MG63 (cell line): ENCODE results near the gene MRPS31. TPM values are rescaled to one million over a fixed set of nuclear protein-coding genes. Genes with fewer than 3 reads are reported as not detected.
A peak's percentile ranks its signal among the peaks of the same experiment; 100 is the strongest.
"Not testable (repeated sequence)": the region's sequence is repeated elsewhere in the genome, so short reads cannot be mapped to it uniquely, and the experiment has no call there.

ENCODE experiments used
- DNase-seq: peaks from one replicate; pipeline ENCODE4 v3.0.0-alpha.2; 2020
- H3K27me3 ChIP-seq: fragments of 250-450 bp; sonication (Bioruptor Pico); 2 replicates; pipeline ENCODE4 v1.5.1; 2020; ENCODE audit warnings: mild to moderate bottlenecking, moderate library complexity
- H3K36me3 ChIP-seq: fragments of 250-450 bp; sonication (Bioruptor Pico); 2 replicates; pipeline ENCODE4 v1.5.1; 2020; ENCODE audit warnings: mild to moderate bottlenecking, moderate library complexity
- H3K4me3 ChIP-seq: fragments of 250-450 bp; sonication (Bioruptor Pico); 2 replicates; pipeline ENCODE4 v1.5.1; 2020; ENCODE audit warnings: mild to moderate bottlenecking, moderate library complexity
- H3K9me3 ChIP-seq: fragments of 250-450 bp; sonication (Bioruptor Pico); 2 replicates; pipeline ENCODE4 v1.5.1; 2020; ENCODE audit warnings: mild to moderate bottlenecking, moderate library complexity
- total RNA-seq: library from RNA; depleted of rRNA; stranded (reverse); fragments of >200 nt; shearing (Covaris generic); gene quantifications from 2 replicates; pipeline ENCODE4 v1.2.3, GENCODE V29; 2014; ENCODE audit warnings: low replicate concordance

MRPS31 gene
- total RNA-seq, 1 experiment from 2014 or later: 14.0 TPM

DNA sequence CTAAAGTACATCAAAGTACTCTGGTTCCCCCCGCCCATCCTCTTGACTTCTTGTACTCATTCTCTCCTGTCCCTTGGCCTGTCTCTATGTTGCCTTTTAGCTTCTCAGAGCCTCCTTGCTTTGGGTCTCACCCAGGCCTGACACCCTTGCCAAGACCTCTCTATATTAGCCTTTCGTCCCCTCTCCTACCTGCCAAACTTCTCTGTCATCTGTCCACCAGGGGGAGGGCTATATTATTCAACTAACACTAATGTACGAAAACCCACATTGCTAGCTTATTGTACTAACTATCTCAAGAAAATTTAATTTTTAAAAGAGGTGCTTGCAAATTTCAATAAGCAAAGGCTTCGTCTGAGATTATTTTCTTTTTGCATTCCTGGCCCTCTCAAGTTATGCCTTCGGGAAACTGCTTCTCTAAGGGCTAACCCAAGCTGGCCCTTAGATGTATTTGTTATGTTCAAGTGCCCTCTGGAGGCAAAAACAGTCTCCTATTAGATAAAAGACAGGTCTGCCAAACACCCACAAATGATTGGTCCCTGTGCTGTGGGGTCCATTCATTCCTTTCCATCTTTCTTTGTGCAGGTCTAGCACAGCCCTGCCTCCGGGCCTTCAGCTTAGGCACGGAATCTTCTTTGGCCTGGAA lies 6.3 kb upstream of the MRPS31 start:
- no peak for DNase-seq
- Histone ChIP-seq H3K36me3 (no peaks in the 10 kb centered on the region), H3K27me3 (no peaks in the 10 kb centered on the region), H3K4me3 (0 out of 2 replicates have a peak overlapping the region, but pooled peaks have one; percentile 15), H3K9me3 (no peaks in the 10 kb centered on the region)

DNA sequence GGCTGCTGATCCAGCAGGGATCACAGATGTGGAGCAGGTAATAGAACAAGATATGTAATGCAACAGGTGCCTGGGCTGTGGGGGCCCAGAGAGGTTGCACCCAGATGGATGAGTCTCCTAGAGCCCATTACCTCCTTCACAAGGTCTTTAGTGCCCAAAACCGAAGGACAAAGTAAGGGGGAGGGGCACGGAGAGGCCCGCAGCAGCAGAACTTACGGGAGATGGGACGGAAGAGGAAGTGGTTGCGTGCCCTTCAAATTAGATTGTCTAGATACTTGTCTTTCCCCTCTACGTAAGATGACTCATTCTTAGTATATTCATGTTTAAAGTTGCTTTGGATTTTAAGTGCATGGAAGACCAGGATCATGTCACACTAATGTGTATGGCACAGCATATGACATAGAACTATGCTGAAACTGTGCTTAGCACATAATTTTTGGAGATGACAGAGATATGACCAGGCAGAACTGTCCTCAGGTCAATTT lies 5.7 kb upstream of the MRPS31 start:
- Histone ChIP-seq H3K27me3 (no peaks in the 10 kb centered on the region), H3K36me3 (no peaks in the 10 kb centered on the region), H3K9me3 (no peaks in the 10 kb centered on the region), H3K4me3 (no peak overlapping the region)
- no peak for DNase-seq

DNA sequence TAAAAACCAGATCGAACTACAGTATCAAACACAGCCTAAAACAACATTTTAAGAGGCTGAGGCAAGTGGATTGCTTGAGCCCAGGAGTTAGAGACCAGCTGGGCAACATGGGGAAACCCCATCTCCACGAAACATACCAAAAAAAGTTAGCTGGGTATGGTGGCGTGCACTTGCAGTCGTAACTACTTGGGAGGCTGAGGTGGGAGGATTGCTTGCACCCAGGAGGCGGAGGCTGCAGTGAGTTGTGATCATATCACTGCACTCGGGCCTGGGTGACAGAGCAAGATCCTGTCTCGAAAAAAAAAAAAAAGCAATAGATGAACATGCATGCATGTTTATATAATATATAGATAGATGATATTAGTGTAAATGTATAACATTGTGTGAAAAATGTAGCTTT lies 5.2 kb upstream of the MRPS31 start:
- H3K36me3 ChIP-seq: no peaks in the 10 kb centered on the region
- no peak for DNase-seq
- H3K27me3 ChIP-seq: no peaks in the 10 kb centered on the region
- no peaks in the 10 kb centered on the region for H3K9me3 ChIP-seq
- no peak overlapping the region for H3K4me3 ChIP-seq

DNA sequence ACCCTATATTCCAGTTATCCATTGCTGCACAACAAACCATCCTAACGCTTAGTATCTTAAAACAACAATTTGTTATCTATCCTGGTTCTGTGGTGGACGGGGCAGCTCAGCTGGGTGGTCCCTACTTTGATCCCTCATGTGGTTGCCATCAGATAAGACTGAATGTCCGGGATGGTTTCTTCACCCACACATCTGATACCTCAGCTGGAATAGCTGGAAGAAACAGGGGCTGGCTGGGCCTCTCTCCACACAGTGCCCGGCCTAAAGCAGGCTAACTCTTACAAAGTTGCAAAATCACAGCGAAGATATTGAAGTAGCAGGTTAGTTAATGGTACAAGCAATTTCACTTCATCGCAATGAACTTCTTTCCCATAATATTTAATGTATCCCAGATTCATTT lies 3.7 kb upstream of the MRPS31 start:
- H3K4me3 ChIP-seq: no peak overlapping the region
- no peaks in the 10 kb centered on the region for H3K27me3 ChIP-seq
- no peaks in the 10 kb centered on the region for H3K36me3 ChIP-seq
- no peak for DNase-seq
- H3K9me3 ChIP-seq: no peaks in the 10 kb centered on the region

DNA sequence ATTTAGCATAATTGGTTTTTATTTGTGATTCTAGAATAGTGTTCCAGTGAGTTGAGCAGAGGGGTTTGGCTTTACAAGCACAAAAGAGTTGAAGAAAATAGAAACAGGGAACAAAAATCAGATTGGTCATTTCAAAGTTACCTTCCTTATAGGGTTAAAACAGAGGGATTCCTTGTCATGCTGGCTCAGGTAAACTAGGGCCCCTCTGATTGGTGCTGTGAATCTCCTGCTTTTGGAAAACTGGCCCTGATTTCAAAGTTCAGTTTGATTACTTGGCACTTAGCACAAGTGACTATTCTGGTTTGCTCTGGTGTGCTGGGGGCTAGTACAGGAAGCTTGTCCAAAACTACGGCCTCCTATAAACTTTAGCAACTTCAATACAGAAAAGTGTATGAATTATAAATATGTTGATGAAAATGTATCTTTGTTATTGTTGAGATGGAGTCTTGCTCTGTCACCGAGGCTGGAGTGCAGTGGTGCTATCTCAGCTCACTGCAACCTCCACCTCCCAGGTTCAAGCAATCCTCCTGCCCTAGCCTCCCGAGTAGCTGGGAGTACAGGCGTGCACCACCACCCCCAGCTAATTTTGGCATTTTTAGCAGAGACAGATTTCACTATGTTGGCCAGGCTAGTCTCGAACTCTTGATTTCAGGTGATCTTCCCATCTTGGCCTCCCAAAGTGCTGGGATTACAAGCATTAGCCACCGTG lies 1.9 kb upstream of the MRPS31 start:
- no peaks in the 10 kb centered on the region for H3K9me3 ChIP-seq
- H3K36me3 ChIP-seq: no peaks in the 10 kb centered on the region
- H3K4me3 ChIP-seq: no peak overlapping the region
- DNase-seq: no peak
- no peaks in the 10 kb centered on the region for H3K27me3 ChIP-seq

DNA sequence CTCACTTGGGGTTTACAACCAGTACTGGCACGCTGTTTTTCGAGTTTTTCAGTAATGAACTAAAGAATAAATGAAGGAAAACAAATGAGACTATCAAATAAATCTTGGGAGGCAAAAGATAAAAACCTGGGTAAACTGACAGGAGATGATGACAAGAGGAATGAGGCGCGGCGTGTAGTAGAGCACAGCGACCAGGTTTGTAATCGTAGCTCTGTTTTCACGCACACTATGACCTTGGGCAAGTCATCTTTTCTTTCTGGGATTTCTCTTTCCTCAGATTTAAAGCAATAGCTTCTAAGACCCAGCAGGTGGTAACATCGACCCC lies 419 bp downstream of the MRPS31 start:
- DNase-seq: no peak
- H3K4me3 ChIP-seq: peak overlapping the region; percentile 76
- peaks cover 1% of the 10 kb centered on the region; the same call in 1 of the 2 replicates for H3K36me3 ChIP-seq
- H3K27me3 ChIP-seq: no peaks in the 10 kb centered on the region
- H3K9me3 ChIP-seq: no peaks in the 10 kb centered on the region

DNA sequence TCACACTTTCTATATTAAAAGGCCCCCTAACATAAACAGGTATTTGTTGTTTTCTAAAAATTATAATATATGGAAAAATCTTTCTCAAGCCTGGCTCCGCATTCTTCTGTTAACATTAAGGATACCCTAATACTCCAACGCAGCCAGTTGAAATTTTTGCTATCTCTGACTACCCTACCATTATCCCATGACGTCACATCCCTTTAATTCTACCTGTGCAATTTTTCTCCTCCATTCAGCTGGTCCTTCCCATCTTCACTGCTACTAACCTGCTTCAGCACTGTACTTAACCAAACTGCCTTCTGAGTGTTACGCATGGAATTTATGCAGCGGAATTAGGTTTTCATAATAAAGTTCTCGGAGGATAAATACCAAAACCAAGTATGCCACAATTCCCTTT lies 1.0 kb downstream of the MRPS31 start:
- H3K27me3 ChIP-seq: no peaks in the 10 kb centered on the region
- no peaks in the 10 kb centered on the region for H3K9me3 ChIP-seq
- peak overlapping the region; percentile 76 for H3K4me3 ChIP-seq
- no peak for DNase-seq
- peaks cover 5% of the 10 kb centered on the region; the same call in 1 of the 2 replicates for H3K36me3 ChIP-seq

DNA sequence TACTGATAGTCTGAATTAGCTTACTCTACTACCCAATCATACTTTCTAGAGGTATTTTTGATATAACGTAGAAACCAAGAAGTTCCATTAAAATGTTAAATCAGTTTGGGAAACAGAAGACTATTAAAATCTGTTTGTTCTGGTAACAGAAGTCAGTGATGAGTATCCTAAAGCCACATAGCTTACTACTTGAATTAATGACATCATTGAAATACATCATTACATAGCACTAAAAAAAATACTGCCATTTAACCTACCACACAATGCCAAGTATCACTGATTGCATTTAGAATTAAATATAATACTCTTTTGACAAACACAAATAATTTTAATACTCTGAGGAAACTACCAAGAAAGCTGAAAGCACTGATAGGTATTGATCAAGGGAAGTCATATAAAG lies 5.4 kb downstream of the MRPS31 start:
- Histone ChIP-seq H3K27me3 (no peaks in the 10 kb centered on the region), H3K36me3 (peaks cover 7% of the 10 kb centered on the region; the same call in 1 of the 2 replicates), H3K9me3 (no peaks in the 10 kb centered on the region), H3K4me3 (no peak overlapping the region)
- no peak for DNase-seq

DNA sequence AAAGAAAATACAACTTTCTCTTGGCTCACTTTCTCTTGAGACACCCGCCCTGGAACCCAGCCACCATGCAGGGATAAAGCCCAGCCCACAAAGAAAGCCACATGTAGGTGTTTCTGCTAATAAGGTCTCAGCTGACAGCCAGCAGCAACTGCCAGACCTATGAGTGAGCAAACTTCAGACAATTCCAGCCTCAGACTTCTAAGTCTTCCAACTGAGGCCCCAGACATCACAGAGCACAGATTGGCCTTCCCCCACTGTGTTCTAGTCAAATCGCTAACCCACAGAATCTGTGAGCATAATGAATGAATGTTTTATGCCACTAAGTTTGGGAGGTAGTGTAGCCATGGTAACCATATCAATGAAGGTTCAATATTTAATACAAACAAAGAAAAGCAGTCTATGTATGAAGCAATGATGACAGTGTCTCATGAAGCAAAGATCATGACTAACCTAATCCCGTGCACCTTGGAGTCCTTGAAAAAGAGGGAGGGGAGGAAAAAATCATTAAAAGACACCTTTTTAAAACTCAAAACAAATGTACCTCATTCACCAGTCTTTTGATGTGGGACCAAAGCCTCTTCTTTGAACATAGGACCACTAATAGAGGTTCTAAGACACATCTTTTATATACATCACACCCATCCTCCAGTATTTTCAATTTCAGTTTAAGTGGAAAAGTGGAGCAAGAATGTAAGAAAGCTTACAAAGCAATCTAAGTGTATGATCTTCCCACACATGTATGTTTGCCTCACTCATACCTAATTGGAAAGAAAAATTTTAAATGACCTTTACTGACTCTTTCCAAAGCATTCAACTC lies 6.2 kb downstream of the MRPS31 start:
- no peak for DNase-seq
- peaks cover 7% of the 10 kb centered on the region; the same call in 1 of the 2 replicates for H3K36me3 ChIP-seq
- no peaks in the 10 kb centered on the region for H3K27me3 ChIP-seq
- no peak overlapping the region for H3K4me3 ChIP-seq
- no peaks in the 10 kb centered on the region for H3K9me3 ChIP-seq

DNA sequence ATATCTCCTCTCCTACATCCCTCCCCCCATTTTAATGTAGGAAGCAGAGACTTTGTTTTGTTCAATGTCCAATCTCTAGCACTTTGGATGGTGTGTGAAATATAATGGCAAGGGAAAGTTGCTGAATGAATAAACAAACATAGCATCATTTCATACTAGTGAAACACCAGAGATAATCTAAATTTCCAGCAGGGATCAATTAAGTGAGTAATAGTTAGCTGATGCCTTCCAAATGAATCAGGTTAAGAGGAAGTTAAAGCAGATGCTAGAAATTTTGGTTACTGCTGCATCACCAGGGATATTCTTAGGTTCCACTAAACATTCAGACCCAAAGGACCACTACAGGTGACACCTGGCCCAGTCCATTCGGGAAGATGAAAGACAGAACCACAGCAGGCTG lies 8.1 kb downstream of the MRPS31 start:
- Histone ChIP-seq H3K27me3 (no peaks in the 10 kb centered on the region), H3K9me3 (no peaks in the 10 kb centered on the region), H3K4me3 (no peak overlapping the region), H3K36me3 (peaks cover 12% of the 10 kb centered on the region; the same call in 1 of the 2 replicates)
- no peak for DNase-seq

DNA sequence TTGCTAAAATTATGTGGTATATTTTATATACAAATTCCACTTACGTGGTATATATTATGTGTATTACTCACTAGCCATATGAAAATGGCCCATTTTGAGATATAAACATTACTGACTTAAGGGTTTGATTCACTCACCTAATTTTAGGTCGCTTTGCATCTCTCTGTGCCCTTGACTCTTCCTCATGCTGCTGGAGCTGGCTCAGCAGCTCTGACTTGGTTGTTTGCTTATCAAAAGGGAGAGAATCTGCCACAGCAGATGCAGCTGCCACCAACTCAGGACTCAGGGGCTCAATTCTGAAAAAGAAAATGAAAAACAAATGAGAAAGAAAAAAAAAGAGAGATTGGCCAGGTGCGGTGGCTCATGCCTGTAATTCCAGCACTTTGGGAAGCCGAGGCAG lies 12.2 kb downstream of the MRPS31 start:
- no peak overlapping the region for H3K4me3 ChIP-seq
- no peaks in the 10 kb centered on the region for H3K27me3 ChIP-seq
- no peak for DNase-seq
- no peaks in the 10 kb centered on the region for H3K9me3 ChIP-seq
- peaks cover 8% of the 10 kb centered on the region; the same call in 1 of the 2 replicates for H3K36me3 ChIP-seq

DNA sequence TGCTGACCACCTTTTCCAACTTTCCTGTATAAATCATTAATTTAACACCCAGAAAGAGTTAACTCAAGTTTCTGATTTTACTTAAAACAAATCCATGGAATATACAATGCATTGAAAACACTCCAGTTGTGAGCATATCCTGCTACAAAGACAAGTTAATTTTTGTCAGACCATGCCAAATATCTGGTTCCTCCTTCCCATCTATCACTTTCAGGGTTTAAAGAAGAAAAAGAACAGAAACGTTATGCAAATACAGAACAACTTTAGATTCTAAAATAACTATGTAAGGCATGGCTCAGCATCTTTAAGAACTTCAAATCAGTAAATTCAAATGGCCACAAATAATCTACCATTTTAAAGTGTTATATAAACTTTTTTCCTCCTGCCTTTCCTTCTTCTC lies 14.9 kb downstream of the MRPS31 start:
- no peaks in the 10 kb centered on the region for H3K27me3 ChIP-seq
- H3K4me3 ChIP-seq: no peak overlapping the region
- no peak for DNase-seq
- H3K9me3 ChIP-seq: no peaks in the 10 kb centered on the region
- peaks cover 11% of the 10 kb centered on the region; the same call in 1 of the 2 replicates for H3K36me3 ChIP-seq

DNA sequence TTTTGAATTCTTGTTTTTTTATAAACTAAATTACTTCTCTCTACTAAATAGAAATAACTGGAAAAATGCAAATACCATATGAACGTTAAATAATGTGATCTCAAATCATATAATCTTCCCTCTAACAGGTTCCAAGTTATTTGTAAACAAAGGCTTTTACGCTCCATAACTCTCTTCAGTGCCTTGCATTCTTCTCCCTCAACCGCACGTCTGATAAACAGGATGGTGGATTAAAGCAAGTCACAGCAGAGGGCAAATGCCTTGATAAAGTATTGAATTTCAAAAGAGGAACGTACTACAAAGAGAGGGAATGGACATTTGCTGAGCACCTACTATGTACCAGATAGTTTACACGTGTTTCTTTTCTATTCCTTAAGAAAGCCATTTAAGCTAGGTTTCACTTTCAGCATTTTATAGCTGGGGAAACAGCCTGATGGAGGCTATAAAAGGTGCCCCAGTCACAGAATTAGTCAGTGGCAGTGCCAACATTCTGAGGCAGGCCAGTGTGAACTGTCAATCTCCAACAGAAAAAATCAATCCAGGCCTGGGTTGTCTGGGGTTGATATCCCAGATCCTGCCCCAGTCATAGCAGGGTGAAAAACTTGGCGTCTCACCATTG lies 15.8 kb downstream of the MRPS31 start:
- Histone ChIP-seq H3K4me3 (no peak overlapping the region), H3K9me3 (no peaks in the 10 kb centered on the region), H3K36me3 (peaks cover 11% of the 10 kb centered on the region; the same call in 1 of the 2 replicates), H3K27me3 (no peaks in the 10 kb centered on the region)
- DNase-seq: no peak

DNA sequence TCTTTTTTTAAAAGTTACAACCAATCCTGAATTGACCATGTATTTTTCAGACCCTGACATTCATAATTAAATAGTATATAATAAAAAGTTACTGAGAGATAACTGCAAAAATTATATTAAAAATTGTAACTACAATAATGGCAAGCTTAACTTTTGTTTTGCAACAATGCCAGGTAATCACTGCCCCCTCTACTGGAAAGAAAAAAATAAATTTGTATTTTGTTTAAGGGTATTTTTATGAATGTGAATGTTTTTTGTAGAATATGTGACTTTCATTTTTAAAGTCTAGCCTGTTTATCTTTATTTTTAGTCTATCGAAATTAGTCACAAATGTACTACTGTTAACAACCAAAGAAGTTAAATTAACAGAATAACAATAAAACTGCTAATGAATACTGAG lies 21.7 kb downstream of the MRPS31 start:
- peaks cover 7% of the 10 kb centered on the region for H3K36me3 ChIP-seq
- no peaks in the 10 kb centered on the region for H3K9me3 ChIP-seq
- no peak overlapping the region for H3K4me3 ChIP-seq
- no peaks in the 10 kb centered on the region for H3K27me3 ChIP-seq
- DNase-seq: no peak

DNA sequence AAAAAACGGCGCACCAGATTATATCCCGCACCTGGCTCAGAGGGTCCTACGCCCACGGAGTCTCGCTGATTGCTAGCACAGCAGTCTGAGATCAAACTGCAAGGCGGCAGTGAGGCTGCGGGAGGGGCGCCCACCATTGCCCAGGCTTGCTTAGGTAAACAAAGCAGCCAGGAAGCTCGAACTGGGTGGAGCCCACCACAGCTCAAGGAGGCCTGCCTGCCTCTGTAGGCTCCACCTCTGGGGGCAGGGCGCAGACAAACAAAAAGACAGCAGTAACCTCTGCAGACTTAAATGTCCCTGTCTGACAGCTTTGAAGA lies 35.8 kb downstream of the MRPS31 start:
- not testable (repeated sequence) for DNase-seq, H3K36me3 ChIP-seq, H3K4me3 ChIP-seq, H3K9me3 ChIP-seq, H3K27me3 ChIP-seq

DNA sequence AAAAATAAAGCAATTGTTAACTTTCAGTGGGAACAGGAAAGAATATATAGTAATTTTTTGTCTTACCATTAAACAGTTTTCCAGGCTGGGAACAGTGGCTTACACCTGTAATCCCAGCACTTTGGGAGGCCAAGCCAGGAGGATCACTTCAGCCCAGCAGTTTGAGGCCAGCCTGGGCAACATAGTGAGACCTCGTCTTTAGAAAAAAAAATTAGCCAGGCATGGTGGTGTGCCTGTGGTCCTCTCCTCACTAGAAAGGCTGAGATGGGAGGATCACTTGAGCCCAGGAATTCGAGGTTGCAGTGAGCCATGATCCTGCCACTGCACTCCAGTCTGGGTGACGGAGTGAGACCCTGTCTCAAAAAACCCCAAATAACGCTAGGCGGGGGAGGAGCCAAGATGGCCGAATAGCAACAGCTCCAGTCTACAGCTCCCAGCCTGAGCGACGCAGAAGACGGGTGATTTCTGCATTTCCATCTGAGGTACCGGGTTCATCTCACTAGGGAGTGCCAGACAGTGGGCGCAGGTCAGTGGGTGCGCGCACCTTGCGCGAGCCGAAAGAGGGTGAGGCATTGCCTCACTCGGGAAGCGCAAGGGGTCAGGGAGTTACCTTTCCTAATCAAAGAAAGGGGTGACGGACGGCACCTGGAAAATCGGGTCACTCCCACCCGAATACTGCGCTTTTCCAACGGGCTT lies 36.3 kb downstream of the MRPS31 start:
- not testable (repeated sequence) for H3K27me3 ChIP-seq, DNase-seq, H3K36me3 ChIP-seq, H3K4me3 ChIP-seq, H3K9me3 ChIP-seq
